Stimulated activated naive B cell treated with anti-CD40 and anti-IgM and Interleukin-4, amounts not matched to agents 10 μg/mL and 1 μg/mL and 100 μg/mL, for 72 hours (primary cell): ENCODE data around the gene RMDN3.

Experiments
- ATAC-seq, 2 donors: fragments of 150-1000 bp; cut with Tn5 transposase; replicated peaks; 2 replicates each; pipeline ENCODE4 v1.10.0; 2021; ENCODE audit warnings: moderate library complexity in 1 of 2
- DNase-seq: peaks from one replicate; pipeline ENCODE4 v3.0.0; 2021
- H3K27ac Mint-ChIP-seq: one replicate; pipeline ENCODE4 v1.8.0; 2022; ENCODE audit warnings: mild to moderate bottlenecking, mixed read lengths
- H3K27me3 Mint-ChIP-seq, 2 donors: one replicate each; pipeline ENCODE4 v1.8.0; 2022; ENCODE audit warnings: mixed read lengths in 2 of 2
- H3K36me3 Mint-ChIP-seq, 2 donors: one replicate each; pipeline ENCODE4 v1.8.0; 2022; ENCODE audit warnings: mixed read lengths in 2 of 2, mild to moderate bottlenecking in 1 of 2
- H3K4me1 Mint-ChIP-seq, 2 donors: one replicate each; pipeline ENCODE4 v1.8.0; 2022; ENCODE audit warnings: mixed read lengths in 2 of 2, mild to moderate bottlenecking in 1 of 2
- H3K4me3 Mint-ChIP-seq, 2 donors: one replicate each; pipeline ENCODE4 v1.8.0; 2022; ENCODE audit warnings: mild to moderate bottlenecking in 2 of 2, mixed read lengths in 2 of 2, moderate library complexity in 1 of 2
- H3K9me3 Mint-ChIP-seq, 2 donors: one replicate each; pipeline ENCODE4 v1.8.0; 2022; ENCODE audit warnings: mixed read lengths in 2 of 2, mild to moderate bottlenecking in 1 of 2

RMDN3 gene, protein sequence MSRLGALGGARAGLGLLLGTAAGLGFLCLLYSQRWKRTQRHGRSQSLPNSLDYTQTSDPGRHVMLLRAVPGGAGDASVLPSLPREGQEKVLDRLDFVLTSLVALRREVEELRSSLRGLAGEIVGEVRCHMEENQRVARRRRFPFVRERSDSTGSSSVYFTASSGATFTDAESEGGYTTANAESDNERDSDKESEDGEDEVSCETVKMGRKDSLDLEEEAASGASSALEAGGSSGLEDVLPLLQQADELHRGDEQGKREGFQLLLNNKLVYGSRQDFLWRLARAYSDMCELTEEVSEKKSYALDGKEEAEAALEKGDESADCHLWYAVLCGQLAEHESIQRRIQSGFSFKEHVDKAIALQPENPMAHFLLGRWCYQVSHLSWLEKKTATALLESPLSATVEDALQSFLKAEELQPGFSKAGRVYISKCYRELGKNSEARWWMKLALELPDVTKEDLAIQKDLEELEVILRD

DNA sequence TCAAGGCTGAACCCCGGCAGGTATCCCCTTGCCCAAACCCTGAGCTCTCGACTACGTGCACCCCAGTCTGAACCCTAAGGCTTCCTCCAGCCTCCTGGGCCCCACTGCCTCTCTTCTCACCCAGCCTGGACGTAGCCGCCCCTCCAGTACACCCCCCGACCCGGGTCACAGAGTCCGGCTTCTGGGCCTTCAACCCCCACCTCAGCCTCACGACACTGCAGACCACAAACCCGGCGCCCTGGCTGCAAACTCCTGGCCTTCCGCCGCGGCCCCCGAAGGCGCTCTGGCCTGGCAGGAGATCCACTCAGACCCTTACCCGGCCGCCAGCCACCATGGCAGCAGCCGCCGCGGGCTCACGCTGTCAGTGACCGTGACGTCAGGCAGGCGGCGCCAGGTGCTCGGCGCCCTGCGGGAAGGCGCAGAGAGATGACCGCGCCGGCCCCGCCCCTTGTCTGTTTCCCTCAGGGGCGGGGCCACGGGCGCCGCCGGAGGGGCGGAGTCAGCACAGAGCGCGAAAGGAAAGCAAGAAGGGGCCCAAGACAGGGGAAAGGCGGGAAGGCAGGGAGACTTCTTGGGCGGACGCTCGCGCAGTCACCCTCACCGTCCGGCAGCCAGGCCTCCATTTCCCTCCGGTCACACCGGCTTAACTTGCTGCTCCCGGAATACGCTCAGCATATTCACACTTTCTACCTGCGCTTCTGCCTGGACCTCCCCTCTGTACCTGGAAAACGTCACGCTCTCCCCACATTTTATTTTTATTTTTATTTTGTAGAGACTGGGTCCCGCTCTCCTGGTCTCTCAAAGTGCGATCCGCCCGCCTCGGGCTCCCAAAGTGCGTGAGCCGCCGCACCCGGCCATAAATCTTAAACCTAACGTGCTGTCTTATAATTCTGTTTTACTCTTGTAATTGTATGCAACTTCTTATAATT lies at the start of gene RMDN3:
TSS of gene RMDN3 (minus strand) at position 372 of the 929 bp plus-strand sequence. CDS start 471 bp downstream, outside the sequence.
- H3K4me1 Mint-ChIP-seq = peaks cover 18 to 39% of the 10 kb centered on the region in 2 donors
- no peaks in the 10 kb centered on the region for H3K9me3 Mint-ChIP-seq
- peaks cover 18 to 24% of the 10 kb centered on the region in 2 donors for H3K36me3 Mint-ChIP-seq
- H3K27ac Mint-ChIP-seq = peak within 1 kb of the TSS; percentile 98
- ATAC-seq (peak; percentile 93 to 94), DNase-seq (peak; percentile 88)
- peak within 1 kb of the TSS; percentile 97 to 99 for H3K4me3 Mint-ChIP-seq
- no peaks in the 10 kb centered on the region for H3K27me3 Mint-ChIP-seq

DNA sequence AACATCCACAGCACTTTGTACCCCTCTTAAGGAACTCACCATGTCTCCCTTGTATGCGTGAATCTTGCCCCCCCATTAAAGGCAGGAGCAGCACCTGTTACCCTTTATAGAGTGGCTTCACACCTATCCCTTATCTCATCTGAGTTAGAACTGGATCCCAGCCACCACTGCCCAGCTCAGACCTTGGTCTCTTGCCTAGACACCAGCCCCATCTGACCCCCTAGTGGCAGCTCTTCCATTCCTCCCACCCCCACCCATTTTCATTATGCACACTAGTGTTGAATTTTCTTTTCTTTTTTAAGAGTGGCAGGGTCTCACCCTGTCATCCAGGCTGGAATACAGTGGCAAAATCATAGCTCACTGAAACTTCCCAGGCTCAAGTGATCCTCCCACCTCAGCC lies 48.6 kb upstream of the RMDN3 start:
- peaks cover 19 to 21% of the 10 kb centered on the region in 2 donors for H3K4me1 Mint-ChIP-seq
- H3K36me3 Mint-ChIP-seq = peaks cover 8 to 22% of the 10 kb centered on the region in 2 donors
- no peak for DNase-seq
- H3K4me3 Mint-ChIP-seq = no peak overlapping the region
- no peak for ATAC-seq
- H3K9me3 Mint-ChIP-seq = no peaks in the 10 kb centered on the region
- H3K27me3 Mint-ChIP-seq = no peaks in the 10 kb centered on the region
- peak overlapping the region; percentile 0 for H3K27ac Mint-ChIP-seq

DNA sequence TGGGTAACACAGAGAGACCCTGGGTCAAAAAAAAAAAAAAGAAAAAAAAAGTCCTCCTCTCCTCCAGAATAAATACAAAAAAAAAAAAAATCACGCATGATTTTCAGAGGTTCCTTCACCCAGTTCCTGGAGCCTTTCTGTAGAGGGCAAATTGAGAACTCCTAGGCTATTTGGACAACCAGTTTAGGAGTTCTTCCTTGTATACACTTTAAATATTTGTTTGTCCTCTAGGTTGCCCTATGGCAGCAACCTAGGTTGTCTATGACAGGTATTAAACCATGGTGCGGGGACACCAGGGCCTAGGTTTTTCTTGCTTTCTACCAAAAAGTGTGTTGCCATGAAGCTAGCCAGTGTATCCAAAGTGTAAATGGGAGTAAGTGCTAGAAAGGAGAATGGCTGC lies 48.0 kb upstream of the RMDN3 start:
- H3K4me3 Mint-ChIP-seq = no peak overlapping the region
- H3K4me1 Mint-ChIP-seq = peaks cover 20 to 21% of the 10 kb centered on the region in 2 donors
- H3K27ac Mint-ChIP-seq = no peak overlapping the region
- H3K36me3 Mint-ChIP-seq = peaks cover 13 to 28% of the 10 kb centered on the region in 2 donors
- H3K27me3 Mint-ChIP-seq = no peaks in the 10 kb centered on the region
- no peaks in the 10 kb centered on the region for H3K9me3 Mint-ChIP-seq
- ATAC-seq = no peak
- no peak for DNase-seq

DNA sequence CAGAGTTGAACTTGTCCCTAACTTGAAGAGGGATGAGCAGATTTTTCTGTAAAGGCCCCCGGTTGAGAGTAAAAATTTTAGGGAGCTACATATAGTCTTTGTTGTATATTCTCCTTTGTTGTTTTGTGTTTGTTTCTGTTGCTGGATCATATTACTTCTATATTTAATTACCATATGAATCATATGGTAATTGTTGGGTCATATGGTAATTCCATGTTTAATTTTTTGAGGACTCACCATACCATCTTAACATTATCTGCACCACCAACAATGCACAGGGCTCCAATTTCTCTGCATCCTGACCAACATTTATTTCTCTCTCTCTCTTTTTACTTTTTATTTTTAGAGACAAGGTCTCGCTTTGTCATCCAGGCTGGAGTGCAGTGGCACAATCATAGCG lies 44.5 kb upstream of the RMDN3 start:
- no peaks in the 10 kb centered on the region for H3K9me3 Mint-ChIP-seq
- DNase-seq (no peak), ATAC-seq (no peak)
- no peak overlapping the region for H3K27ac Mint-ChIP-seq
- no peak overlapping the region for H3K4me3 Mint-ChIP-seq
- peaks cover 17 to 35% of the 10 kb centered on the region in 2 donors for H3K36me3 Mint-ChIP-seq
- peaks cover 18 to 27% of the 10 kb centered on the region in 2 donors for H3K4me1 Mint-ChIP-seq
- H3K27me3 Mint-ChIP-seq = no peaks in the 10 kb centered on the region

DNA sequence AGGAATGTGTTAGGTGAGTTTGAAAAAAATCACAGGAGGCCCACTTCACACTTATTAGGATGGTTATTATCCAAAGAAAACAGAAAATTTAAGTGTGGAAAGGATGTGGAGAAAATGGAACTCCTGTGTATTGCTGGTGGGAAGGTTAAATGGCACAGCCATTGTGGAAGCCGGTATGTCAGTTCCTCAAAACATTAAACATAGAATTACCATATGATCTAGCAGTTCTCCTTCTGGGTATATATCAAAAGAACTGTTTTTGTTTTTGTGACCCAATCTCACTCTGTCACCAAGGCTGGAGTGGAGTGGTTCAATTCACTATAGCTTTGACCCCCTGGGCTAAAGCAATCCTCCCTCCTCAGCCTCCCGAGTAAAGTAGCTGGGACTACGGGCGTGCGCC lies 41.5 kb upstream of the RMDN3 start:
- no peaks in the 10 kb centered on the region for H3K27me3 Mint-ChIP-seq
- H3K36me3 Mint-ChIP-seq = peaks cover 17 to 33% of the 10 kb centered on the region in 2 donors
- ATAC-seq = no peak
- H3K4me1 Mint-ChIP-seq = peaks cover 10 to 21% of the 10 kb centered on the region in 2 donors
- no peak overlapping the region for H3K27ac Mint-ChIP-seq
- H3K9me3 Mint-ChIP-seq = no peaks in the 10 kb centered on the region
- H3K4me3 Mint-ChIP-seq = no peak overlapping the region
- no peak for DNase-seq

DNA sequence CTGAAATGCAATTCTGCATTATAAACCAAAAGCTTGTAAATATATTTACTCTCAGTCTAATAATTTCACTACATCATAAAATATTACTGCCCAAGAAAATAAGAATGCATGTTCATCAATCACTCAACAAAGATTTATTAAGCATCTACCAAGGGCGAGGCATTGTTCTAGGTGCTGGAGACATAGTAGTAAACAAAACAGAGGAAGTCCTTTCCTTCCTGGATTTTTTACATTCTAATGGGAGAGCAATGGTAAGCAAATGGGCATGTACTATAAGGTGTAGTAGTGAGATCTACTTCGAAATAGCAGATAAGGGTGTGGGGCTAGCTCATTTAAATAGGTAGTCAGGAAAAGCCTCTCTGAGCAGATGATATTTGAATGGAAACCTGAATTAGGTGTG lies 41.0 kb upstream of the RMDN3 start:
- peaks cover 14 to 30% of the 10 kb centered on the region in 2 donors for H3K36me3 Mint-ChIP-seq
- ATAC-seq (no peak), DNase-seq (no peak)
- H3K4me3 Mint-ChIP-seq = no peak overlapping the region
- no peaks in the 10 kb centered on the region for H3K9me3 Mint-ChIP-seq
- H3K27ac Mint-ChIP-seq = no peak overlapping the region
- H3K4me1 Mint-ChIP-seq = peaks cover 8 to 21% of the 10 kb centered on the region in 2 donors
- H3K27me3 Mint-ChIP-seq = no peaks in the 10 kb centered on the region

DNA sequence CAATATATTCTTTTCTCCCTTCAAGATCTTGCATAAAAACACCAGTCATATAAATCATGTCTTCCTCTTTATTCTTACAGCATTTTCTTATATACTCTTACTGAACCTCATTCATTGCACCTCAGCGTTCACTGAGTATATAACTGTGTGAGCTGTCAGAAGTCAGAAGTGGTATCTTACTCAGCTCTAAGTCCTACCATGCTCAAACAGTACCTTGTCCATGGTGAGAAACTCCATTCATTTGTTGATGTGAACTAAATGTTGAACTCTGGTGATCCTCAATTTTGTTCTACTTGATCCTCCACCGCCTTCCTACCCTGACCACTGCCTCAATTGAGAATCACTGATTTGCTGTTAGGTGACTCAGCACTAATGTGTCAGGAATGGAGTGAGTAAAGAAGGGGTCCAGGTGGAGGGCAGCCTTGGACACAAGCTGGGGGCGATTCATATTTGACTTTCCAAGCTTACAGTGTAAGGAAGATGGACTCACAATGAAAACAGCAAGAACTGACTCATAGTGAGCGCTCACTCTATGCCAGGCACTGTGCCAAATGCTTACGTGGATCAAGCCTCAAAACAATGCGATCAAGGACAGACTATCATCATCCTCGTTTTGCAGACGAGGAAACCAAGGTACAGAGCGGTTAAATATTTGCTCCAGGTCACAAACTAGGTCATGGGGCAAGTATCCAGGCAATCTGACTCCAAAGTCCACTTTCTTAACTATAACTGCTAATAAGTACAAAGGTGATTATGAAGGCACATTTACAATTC lies 38.3 kb upstream of the RMDN3 start:
- no peak overlapping the region for H3K27ac Mint-ChIP-seq

DNA sequence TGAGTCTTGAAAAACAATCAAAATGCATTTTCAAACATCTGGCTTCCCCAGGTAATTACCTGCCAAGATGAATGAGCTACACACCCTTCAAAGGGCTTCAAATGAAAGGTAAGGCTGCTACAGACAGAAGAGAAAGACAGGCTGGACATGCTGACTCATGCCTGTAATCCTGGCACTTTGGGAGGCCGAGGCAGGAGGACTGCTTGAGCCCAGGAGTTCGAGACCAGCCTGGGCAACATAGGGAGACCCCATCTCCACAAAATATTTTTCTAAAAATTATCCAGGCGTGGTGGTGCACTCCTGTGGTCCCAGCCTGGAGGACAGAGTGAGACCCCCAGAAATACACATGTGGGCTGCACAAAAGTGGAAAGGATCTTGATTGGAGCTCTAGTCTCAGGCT lies 37.3 kb upstream of the RMDN3 start:
- Mint-ChIP-seq H3K27ac (no peak overlapping the region), H3K36me3 (peaks cover 12 to 14% of the 10 kb centered on the region in 2 donors), H3K4me1 (peaks cover 14 to 28% of the 10 kb centered on the region in 2 donors), H3K27me3 (no peaks in the 10 kb centered on the region), H3K9me3 (no peaks in the 10 kb centered on the region), H3K4me3 (no peak overlapping the region)
- no peak for ATAC-seq
- no peak for DNase-seq

More for the DNA sequence above, 38.3 kb upstream of the RMDN3 start:
- Mint-ChIP-seq H3K36me3 (peaks cover 17 to 22% of the 10 kb centered on the region in 2 donors), H3K4me3 (no peak overlapping the region), H3K27me3 (no peaks in the 10 kb centered on the region), H3K4me1 (peaks cover 13 to 26% of the 10 kb centered on the region in 2 donors), H3K9me3 (no peaks in the 10 kb centered on the region)
- no peak for ATAC-seq
- DNase-seq = no peak

DNA sequence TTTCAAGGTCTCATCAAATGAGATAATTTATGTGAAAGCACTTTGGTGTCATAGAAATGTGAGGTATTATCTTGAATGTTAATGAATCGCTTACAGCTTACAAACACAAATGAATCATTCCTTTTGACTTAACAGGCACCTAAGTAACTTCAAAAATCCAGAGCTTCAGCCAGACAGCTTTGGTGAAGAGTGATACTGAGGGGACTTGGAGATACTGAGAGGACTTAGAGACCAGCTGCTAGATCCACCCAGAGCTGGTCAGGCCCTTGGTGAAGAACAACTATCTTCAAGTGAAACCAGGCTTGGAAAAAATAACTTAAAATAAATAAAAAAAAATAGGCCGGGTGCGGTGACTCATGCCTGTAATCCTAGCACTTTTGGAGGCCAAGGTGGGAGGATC lies 35.7 kb upstream of the RMDN3 start:
- no peak for ATAC-seq
- H3K27ac Mint-ChIP-seq = no peak overlapping the region
- peaks cover 20 to 35% of the 10 kb centered on the region in 2 donors for H3K4me1 Mint-ChIP-seq
- no peak overlapping the region for H3K4me3 Mint-ChIP-seq
- no peak for DNase-seq
- peaks cover 12 to 14% of the 10 kb centered on the region in 2 donors for H3K36me3 Mint-ChIP-seq
- H3K9me3 Mint-ChIP-seq = no peaks in the 10 kb centered on the region
- no peaks in the 10 kb centered on the region for H3K27me3 Mint-ChIP-seq

DNA sequence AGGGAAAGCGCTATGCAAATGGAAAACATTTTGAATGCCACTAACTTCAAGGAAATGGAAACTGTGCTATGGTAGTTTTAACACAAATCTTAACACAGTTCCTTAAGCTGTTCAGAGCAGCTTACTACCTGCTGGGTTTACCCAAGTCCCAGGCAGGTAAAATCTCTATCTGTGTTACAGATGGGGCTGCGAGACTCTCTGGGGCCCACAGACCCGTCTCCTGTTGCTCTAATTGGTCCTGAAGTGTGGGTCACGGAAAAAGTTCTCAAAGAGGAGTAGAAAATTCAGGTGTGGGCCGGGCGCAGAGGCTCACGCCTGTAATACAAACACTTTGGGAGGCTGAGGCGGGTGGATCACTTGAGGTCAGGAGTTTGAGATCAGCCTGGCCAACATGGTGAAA lies 34.9 kb upstream of the RMDN3 start:
- Mint-ChIP-seq H3K9me3 (no peaks in the 10 kb centered on the region), H3K27ac (no peak overlapping the region), H3K4me3 (no peak overlapping the region), H3K36me3 (peaks cover 10 to 12% of the 10 kb centered on the region in 2 donors), H3K27me3 (no peaks in the 10 kb centered on the region), H3K4me1 (peaks cover 19 to 28% of the 10 kb centered on the region in 2 donors)
- no peak for DNase-seq
- ATAC-seq = no peak

DNA sequence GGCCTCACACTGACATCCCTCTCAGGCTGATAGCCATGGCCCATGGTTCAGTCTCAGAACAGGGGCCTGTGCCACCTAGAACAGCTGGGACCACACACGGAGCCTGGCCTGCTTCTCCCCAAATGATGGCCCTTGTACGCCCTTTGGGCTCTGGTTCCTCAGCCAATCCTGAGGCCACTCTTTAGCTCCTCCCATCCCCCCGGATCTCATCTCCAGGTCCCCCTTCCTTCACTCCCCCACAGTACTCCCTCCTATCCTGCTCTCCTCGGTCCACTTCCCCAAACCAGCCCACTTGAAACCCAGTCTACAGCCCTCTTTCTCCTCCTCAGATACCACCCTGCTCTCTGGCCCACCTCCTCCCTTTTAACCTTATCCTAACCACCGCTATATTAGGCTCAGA lies 34.1 kb upstream of the RMDN3 start:
- Mint-ChIP-seq H3K27ac (no peak overlapping the region), H3K9me3 (no peaks in the 10 kb centered on the region), H3K27me3 (no peaks in the 10 kb centered on the region), H3K4me3 (no peak overlapping the region), H3K4me1 (peaks cover 18 to 25% of the 10 kb centered on the region in 2 donors), H3K36me3 (peaks cover 10 to 11% of the 10 kb centered on the region in 2 donors)
- ATAC-seq (no peak), DNase-seq (no peak)

DNA sequence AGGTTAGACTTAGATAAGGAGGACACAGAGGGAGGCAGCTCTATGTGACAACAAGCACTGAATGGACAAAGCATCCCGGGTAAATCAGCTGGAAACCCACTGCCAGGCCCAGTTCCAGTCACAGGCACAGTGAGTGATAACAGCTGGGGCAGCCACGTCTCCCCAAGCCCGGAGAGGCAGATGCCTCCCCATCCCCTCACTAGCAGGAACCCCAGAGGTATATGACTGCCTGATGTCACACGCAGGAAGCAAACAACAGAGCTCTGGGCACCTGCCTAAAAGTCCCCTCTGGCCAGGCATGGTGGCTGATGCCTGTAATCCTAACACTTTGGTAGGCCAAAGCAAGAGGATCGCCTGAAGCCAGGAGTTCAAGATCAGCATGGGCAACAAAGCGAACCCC lies 32.9 kb upstream of the RMDN3 start:
- no peaks in the 10 kb centered on the region for H3K9me3 Mint-ChIP-seq
- ATAC-seq = no peak
- peak overlapping the region; percentile 25 for H3K27ac Mint-ChIP-seq
- H3K4me3 Mint-ChIP-seq = no peak overlapping the region
- H3K4me1 Mint-ChIP-seq = peaks cover 18 to 25% of the 10 kb centered on the region in 2 donors
- DNase-seq = no peak
- H3K27me3 Mint-ChIP-seq = no peaks in the 10 kb centered on the region
- H3K36me3 Mint-ChIP-seq = peaks cover 5 to 6% of the 10 kb centered on the region in 2 donors

DNA sequence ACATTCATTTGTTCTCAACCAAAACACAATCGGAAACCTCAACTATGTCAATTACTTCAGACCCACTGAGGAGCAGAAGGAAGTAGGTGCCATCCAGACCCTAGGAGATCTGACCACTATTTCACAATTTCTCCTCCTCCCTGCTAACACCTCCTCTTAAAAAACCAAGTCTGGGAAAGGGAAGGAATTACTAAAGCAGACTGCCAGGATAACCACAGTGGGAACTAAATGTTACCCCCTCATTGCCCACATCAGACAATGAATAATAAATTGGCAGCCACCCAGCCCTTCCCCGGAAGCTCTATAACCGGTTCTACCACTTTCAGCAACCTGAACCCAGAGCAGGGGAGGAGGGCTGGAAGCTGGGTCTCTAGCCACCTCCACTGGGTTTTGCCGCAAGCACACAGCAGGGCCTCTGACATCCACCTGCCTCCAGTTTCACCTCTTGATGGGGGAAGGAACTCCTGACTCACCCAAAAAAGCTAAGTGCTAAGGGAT lies 32.3 kb upstream of the RMDN3 start:
- H3K9me3 Mint-ChIP-seq = no peaks in the 10 kb centered on the region
- DNase-seq (no peak), ATAC-seq (peak; percentile 29 to 35)
- H3K36me3 Mint-ChIP-seq = peaks cover 6% of the 10 kb centered on the region in 2 donors
- no peak overlapping the region for H3K4me3 Mint-ChIP-seq
- peaks cover 21 to 28% of the 10 kb centered on the region in 2 donors for H3K4me1 Mint-ChIP-seq
- no peaks in the 10 kb centered on the region for H3K27me3 Mint-ChIP-seq
- no peak overlapping the region for H3K27ac Mint-ChIP-seq
